CD4-positive, alpha-beta T cell treated with Interleukin-6 at 100 ng/mL for 8 hours (primary cell): ENCODE results near the gene ULK4.
"Not testable (repeated sequence)": the region's sequence is repeated elsewhere in the genome, so short reads cannot be mapped to it uniquely, and the experiment has no call there.

Experiments
- DNase-seq: peaks from one replicate; pipeline ENCODE4 v3.0.0-alpha.2; 2020; ENCODE audit warnings: mixed read lengths, low spot score

Gene ULK4

DNA sequence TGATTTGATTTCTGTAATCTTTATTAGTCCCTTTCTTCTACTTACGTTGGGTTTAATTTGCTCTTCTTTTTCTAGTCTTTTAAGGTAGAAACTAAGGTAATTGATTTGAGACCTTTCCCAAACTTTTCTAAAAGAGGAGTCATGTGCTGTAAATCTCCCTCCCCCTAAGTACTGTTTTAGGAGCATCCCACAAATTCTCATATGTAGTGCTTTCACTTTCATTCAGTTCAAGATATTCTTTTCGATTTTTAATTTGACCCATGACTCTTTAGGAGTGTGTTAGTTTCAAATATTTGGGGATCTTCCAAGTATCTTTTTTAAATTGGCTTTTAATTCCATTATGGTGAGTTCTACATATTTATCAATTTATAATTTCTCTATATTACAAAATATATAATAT is 520.8 kb downstream of the ULK4 start:
- DNase-seq, result no peak

DNA sequence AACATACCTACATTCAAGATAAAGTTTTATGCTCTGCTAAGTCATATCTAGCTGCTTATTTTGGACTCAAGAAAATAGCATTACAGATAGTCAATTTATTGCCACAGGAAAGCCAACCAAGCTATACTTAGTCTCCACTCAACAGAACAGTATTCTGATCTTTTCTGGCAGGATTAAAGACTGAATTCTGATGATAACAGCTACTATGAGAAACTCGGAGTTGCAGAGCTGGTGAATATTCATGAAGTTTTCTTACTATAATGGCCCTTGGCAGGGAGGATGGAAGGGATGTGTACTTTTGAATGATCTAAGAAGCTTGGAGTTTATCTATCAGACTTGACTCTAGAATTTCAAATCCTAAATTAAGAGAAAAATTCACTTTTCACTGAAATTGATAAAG is 524.9 kb downstream of the ULK4 start:
- no peak for DNase-seq

DNA sequence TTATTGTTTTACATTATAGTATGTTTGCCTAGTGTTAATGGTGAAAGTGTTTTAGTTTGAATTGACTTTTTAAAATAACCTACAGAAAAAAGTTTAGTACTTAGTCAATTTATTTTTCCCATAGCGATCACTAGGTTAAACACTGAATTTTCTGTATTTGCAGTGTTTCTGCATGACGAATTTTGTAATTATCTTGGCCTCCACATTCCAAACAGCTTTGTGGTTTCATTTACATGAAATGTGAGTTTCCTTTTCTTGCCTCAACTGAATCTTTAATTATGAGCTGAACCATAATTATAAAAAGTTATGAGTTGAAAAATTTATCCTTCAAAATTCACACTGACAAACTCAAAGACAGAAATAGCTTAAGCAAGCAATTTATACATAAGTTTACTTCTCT is 527.1 kb downstream of the ULK4 start:
- DNase-seq, result no peak

DNA sequence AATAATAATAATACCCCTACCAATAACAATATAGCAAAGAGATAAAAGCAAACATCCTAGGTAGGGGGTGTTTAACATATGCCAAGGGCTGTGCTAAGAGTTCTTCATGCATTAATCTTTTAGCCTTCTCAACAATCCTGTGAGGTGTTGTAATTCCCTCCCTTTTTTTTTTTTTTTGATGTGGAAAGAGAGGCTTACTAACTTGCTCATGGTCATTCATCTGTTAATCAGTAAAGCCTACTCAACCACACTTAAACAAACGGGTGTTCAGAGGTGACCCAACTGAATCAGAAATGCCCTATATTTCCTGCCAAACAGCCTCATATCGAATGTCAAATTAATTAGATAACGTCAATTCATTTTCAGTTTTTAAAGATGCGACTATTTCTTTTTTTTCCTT is 530.5 kb downstream of the ULK4 start:
- no peak for DNase-seq

DNA sequence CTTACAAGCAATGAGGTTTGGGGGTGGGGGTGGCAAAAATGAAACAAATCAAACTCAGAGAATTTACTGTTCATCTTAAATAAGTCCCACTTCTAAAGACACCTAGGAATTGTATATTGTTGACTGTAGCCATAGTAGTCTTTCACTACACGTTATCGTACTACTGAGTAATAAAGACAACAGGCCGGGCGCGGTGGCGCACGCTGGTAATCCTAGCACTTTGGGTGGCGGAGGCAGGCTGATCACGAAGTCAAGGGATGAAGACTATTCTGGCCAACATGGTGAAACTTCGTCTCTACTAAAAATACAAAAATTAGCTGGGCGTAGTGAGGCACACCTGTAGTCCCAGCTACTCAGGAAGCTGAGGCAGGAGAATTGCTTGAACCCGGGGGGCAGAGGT is 531.0 kb downstream of the ULK4 start:
- DNase-seq, result no peak

DNA sequence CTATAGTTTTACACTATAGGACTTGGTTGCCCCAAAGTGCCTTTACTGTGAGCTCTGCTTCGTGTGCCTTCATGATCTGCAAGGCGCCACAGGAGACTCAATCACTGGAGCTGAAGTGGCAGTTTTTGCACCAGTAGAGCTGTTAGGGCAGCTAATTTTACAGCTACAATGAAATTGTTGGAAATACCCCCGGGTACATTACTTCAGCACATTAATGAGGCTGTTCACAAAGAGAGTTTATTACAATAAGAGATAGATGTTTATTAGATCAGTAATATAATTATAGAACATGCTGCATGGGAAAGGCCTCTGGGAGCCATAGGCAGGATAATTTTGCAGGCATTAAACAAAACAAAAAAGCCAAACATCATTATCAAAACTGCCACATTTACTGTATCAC is 531.5 kb downstream of the ULK4 start:
- DNase-seq, result no peak

DNA sequence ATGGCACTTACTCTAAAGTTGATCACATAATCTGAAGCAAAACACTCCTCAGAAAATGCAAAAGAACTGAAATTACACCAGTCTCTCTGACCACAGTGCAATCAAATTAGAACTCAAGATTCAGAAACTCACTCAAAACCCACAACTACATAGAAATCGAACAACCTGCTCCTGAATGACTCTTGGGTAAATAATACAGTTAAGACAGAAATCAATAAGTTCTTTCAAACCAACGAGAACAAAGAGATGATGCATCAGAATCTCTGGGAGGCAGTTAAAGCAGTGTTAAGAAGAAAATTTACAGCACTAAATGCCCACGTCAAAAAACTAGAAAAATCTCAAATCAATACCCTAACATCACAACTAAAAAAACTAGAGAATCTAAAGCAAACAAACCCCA is 535.4 kb downstream of the ULK4 start:
- no peak for DNase-seq

DNA sequence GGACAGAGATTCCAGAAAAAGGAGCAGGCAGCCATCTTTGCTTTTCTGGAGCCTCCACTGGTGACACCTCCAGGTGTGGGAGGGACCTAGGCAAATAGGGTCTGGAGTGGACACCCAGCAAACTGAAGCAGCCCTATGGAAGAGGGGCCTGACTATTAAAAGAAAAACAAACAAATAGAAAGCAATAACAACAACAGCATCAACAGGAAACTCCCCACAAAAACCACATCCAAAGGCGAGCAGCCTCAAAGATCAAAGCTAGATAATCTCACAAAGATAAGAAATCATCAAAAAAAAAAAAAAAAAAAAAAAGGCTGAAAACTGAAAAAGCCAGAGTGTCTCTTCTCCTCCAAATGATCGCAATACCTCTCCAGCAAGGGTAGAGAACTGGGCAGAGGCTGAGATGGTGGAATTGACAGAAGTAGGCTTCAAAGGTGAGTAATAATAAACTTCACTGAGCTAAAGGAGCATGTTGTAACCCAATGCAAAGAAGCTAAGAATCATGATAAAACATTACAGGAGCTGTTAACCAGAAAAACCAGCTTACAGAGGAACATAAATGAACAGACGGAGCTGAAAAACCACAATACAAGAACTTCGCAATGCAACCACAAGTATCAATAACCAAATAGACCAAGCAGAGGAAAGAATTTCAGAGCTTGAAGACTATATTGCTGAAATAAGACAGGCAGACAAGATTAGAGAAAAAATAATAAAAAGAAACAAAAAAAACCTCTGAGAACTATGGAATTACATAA is 537.2 kb downstream of the ULK4 start:
- no peak for DNase-seq

DNA sequence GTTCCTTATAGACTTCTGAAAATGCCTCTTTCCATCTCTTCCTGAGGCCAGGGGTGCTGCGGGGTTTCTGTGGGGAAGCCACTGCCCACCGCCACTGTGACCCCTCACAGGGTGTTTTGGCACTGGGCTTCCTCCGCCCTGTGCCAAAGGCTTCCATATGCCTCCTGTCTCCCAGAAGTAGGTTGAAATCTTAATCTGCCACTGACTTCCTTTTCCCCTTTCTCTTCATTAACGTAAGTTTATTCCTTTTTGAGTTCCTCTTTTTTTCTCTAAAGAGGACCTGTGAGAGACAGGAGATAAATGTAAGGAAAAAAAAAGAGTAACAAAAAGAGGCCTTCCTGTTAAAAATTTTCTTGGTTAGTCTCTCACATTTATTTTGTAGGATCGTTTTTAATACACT is 542.1 kb downstream of the ULK4 start:
- no peak for DNase-seq

DNA sequence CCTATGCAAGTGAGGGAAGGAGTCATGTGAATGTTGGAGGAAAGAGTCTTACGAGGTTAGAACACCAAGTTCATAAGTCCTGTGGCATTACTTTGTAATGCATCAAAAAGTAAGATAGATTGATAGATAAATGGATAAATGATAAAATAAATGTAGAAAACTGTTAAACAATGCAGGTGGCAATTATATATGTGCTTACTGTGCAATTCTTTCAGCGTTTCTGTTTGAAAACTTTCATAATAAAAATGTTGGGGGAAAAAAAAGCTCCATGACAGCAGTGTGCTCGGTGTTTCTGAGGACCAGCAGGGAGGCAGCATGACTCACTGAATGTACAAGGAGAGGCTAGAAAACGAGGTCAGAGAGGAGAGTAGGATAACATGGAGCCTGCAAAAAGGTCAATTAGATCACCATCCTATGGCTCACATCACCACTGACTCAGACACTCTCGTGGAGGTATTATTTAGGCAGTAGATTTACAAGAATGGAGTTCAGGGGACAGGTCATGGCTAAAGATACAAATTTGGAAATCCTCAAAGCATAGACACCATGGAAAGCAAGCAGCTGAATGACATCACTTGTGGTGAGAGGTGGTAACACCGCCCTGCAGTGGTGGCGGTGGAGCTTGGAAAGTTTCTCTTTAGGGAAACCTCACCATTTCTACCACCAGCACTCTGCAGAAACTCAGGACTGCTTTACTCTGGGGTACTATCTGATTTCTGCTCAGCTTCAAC is 542.8 kb downstream of the ULK4 start:
- no peak for DNase-seq

DNA sequence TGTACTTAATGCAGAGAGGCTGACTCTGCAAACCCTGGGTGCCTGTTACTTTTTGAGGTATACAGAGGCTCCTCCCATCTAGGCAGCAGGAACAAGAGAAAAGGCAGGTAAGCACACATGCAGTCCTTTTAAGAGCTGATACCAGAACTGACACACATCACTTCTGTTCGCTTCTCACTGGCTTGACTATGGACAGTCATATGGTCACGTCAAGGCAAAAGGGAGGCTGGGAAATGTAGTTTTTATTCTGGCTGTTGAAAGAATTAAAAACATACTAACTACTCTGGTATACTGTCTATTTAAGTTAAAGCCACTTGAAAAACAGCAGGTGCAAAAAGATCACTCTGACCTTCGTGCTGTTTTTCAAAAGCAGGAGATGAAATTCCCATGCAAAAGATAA is 544.3 kb downstream of the ULK4 start:
- no peak for DNase-seq

DNA sequence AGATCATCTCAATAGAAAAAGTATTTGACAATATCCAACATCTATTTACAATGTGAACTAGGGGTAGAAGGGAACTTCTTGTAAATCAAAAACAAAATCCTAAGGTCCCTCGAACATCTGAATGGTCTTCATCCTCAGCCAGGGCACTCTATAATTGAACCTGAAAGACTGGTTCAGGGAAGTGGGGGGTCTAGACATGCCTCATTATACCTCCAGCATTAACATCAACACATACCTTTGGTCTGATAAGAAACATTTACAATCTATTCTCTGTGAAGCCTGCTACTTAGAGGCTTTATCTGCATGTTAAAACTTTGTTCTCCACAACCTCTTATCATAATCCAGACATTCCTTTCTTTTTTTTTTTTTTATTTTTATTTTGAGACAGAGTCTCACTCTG is 550.8 kb downstream of the ULK4 start:
- DNase-seq, result no peak

DNA sequence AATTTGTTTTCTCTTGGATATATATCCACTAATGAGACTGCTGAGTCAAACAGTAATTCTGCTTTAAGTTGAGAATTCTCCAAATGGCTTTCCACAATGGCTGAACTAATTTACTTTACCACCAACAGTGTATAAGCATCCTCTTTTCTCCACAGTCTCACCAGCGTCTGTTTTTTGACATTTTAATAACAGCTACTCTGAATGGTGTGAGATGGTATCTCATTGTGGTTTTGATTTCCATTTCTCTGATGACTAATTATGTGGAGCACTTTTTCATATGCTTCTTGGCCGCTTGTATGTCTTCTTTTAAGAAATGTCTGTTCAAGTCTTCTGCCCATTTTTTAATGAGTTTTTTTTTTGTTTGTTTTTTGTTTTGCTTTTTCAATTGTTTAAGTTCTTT is 556.4 kb downstream of the ULK4 start:
- DNase-seq, result no peak

DNA sequence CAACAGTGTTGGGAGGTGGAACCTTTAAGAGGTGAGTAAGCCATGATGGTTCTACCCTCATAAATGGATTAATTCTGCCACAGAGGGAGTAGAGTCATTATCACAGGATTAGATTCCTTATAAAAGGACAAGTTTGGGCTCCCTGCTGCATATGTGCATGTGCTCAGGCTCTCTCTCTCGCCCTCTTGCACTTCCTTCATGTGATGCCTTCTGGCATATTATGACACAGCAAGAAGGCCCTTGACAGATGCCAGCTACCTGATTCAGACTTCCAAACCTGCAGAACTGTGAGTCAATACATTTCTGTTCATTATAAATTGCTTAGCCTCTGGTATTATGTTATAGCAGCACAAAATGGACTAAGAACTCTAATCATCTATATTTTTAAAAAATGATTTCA is 557.3 kb downstream of the ULK4 start:
- DNase-seq, result no peak

DNA sequence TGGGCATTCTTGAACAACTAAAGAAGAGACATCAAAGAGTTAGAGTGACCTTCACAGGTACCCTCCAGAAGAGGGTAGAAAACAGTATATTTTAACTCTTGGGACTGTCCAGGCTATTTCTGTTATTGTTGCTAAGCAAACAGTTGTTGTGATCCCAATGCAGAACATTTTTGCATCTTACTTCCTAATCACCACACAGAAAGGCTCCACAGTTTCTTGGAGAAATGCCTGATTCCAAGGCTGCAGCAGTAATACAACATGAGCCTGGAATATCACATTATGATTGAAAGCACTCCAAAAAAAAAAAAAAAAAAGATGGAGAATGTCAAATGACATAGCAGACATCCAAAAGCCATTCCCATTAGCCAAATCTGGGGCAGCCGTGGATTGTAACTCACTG is 567.0 kb downstream of the ULK4 start:
- no peak for DNase-seq

DNA sequence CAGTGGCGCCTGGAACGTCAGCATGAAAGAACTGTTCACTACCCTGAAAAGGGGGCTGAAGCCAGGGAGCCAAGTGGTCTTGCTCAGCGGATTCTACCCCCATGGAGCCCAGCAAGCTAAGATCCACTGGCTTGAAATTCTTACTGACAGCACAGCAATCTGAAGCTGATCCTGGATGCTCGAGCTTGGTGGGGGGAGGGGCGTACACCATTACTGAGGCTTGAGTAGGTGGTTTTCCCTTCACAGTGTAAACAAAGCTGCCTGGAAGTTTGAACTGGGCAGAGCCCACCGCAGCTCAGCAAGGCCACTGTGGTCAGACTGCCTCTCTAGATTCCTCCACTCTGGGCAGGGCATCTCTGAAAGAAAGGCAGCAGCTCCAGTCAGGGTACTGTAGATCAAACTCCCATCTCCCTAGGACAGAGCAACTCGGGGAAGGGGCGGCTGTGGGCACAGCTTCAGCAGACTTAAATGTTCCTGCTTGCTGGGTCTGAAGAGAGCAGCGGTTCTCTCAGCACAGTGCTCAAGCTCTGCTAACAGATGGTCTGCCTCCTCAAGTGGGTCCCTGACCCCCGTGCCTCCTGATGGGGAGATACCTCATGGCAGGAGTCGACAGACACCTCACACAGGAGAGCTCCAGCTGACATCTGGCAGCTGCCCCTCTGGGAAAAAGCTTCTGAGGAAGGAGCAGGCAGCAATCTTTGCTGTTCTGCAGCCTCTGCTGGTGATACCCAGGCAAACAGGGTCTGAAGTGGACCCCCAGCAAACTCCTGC is 591.0 kb downstream of the ULK4 start:
- not testable (repeated sequence) for DNase-seq

DNA sequence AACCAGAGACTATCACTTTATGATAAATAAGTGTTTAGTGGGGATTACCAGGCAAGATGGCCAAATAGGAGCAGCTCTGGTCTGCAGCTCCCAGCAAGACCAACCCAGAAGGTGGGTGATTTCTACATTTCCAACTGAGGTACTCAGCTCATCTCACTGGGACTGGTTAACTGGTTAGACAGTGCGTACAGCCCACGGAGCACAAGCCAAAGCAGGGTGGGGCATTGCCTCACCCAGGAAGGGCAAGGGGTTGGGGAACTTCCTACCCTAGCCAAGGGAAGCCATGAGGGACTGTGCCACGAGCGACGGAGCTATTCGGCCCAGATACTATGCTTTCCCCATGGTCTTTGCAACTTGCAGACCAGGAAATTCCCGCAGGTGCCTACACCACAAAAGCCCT is 591.6 kb downstream of the ULK4 start:
- no peak for DNase-seq

DNA sequence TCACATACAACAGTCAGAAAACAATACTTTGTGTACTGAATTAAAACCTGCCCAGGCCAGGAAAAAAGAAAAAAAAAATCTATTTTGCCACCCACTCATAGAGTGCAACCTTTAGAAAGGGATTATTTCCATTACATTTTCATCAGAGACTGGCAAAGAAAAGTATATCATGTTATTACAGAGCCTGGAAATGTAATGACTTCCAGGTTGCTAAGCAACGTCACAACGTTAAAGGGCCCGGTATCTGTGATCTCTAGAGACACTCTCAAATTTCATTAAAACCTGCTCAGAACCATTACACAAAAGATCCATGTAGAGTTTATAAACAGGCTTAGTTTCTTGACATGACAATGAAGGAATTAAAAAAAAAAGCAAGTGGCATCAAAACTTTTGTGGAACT is 592.1 kb downstream of the ULK4 start:
- DNase-seq, result no peak

DNA sequence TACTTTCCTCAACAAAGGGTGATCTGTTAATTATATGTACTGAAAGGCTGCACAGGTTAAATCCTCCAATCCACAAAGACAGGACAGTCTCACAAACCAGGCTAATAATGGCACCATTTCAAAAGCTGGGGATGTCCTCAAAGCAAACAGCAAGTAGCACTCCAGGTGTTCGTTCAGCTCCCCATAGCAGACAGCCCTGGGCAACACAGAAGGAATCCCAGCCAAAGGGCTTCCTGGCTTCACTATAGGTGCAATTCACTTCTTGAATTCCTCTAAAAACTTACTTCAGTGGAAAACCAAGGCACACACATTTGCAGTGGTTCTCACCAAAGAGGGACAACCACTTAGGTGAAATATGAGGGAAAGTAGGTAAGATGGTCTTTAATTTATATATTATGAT is 595.9 kb downstream of the ULK4 start:
- no peak for DNase-seq

DNA sequence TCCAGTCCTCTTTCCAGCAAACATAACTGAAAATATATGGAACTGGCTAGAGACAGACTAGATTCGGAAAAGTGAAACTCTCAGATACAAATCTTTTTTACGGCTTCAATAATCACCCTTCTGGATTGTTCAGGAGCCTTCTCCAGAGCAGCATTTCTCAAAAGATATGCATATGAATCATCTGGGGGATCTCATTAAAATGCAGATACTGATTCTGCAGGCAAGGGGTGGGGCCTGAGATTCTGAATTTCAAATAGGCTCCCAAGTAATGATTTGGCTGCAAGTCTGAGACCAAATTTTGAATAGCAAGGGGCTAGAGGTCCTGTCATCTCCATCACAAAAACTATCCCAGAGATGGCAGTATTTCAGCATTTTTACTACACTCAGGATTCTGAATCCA is 597.2 kb downstream of the ULK4 start:
- DNase-seq, result no peak

DNA sequence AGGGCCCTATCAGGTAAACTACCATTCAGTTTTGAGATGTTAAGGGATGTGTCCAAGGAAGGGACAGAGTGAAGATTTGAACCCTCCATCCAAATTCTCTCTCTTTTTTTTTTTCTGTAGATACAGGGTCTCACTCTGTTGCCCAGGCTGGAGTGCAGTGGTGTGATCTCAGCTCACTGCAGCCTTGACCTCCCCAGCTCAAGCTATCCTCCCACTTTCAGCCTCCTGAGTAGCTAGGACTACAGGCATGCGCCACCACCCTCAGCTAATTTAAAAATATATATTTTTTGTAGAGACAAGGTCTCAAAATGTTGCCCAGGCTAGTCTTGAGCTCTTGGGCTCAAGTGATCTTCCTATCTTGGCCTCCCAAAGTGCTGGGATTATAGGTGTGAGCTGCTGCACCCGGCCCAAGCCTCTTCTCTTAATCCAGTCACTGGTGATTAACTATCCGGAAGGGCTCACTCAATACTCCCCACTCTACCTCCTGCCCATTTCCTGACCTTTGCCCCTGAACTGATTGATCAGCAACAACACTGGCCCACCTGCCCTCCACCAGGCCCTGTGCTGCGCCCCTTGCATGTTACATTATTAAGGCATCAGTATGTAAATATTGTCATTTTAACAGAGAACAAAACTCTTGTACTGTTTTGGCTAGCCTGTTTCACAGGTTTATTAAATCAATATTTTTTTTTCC is 597.9 kb downstream of the ULK4 start:
- no peak for DNase-seq
